GM19240 (cell line): ENCODE results near the gene FAM217B.
"Not testable (repeated sequence)": the region's sequence is repeated elsewhere in the genome, so short reads cannot be mapped to it uniquely, and the experiment has no call there.

Experiments used
- DNase-seq: peaks from one replicate; pipeline ENCODE4 v3.0.0; 2011; ENCODE audit warnings: low spot score; ENCODE audit not compliant: insufficient read length

The FAM217B gene

GRCh38 chr20:59938221-59938620 lies 2.0 kb upstream of the FAM217B start:
- DNase-seq = no peak

GRCh38 chr20:59938696-59939051 lies 1.5 kb upstream of the FAM217B start:
- no peak for DNase-seq

- DNase-seq = no peak
Measured at GRCh38 chr20:59939052-59939878, 924 bp upstream of the FAM217B start.

GRCh38 chr20:59939879-59940128 lies 385 bp upstream of the FAM217B start:
- no peak for DNase-seq

- no peak for DNase-seq
Measured at GRCh38 chr20:59940956-59941294, 736 bp downstream of the FAM217B start.

GRCh38 chr20:59942245-59942644 lies 2.1 kb downstream of the FAM217B start:
- no peak for DNase-seq

- no peak for DNase-seq
Measured at GRCh38 chr20:59944726-59945125, 4.5 kb downstream of the FAM217B start.

- no peak for DNase-seq
Measured at GRCh38 chr20:59945175-59945574, 5.0 kb downstream of the FAM217B start.

GRCh38 chr20:59945731-59946130 lies 5.5 kb downstream of the FAM217B start:
- DNase-seq = no peak

- no peak for DNase-seq
Measured at GRCh38 chr20:59947376-59947775, 7.2 kb downstream of the FAM217B start.

- DNase-seq = no peak
Measured at GRCh38 chr20:59948212-59948611, 8.0 kb downstream of the FAM217B start.

- DNase-seq = no peak
Measured at GRCh38 chr20:59948828-59949720, 8.9 kb downstream of the FAM217B start.

- DNase-seq = no peak
Measured at GRCh38 chr20:59949911-59950310, 9.7 kb downstream of the FAM217B start.

GRCh38 chr20:59954718-59955117 lies 14.5 kb downstream of the FAM217B start:
- no peak for DNase-seq

- no peak for DNase-seq
Measured at GRCh38 chr20:59955131-59955796, 15.1 kb downstream of the FAM217B start.

- DNase-seq = not testable (repeated sequence)
Measured at GRCh38 chr20:59957568-59957967, 17.4 kb downstream of the FAM217B start.

- no peak for DNase-seq
Measured at GRCh38 chr20:59958123-59958522, 17.9 kb downstream of the FAM217B start, which contains the start of gene CDH26. Gene CDH26 (plus strand): TSS chr20:59958423. CDS start chr20:59958727, 304 bp downstream.

- DNase-seq = no peak
Measured at GRCh38 chr20:59958626-59959025, 18.4 kb downstream of the FAM217B start.

GRCh38 chr20:59961423-59961822 lies 21.2 kb downstream of the FAM217B start:
- DNase-seq = no peak

- no peak for DNase-seq
Measured at GRCh38 chr20:59962155-59962554, 22.0 kb downstream of the FAM217B start.

- DNase-seq = no peak
Measured at GRCh38 chr20:59966428-59966827, 26.2 kb downstream of the FAM217B start.

GRCh38 chr20:59971428-59971827 lies 31.2 kb downstream of the FAM217B start:
- no peak for DNase-seq
